ENCODE results near the gene MSI2. TPM values are rescaled to one million over a fixed set of nuclear protein-coding genes. Genes with fewer than 3 reads are reported as not detected.

The MSI2 gene
- total and polyA plus RNA-seq, 9 of the 15 experiments (the other 6 are each of a cell fraction or from before 2014, with no cell fraction given), result 4.6 to 61.8 (median 42.4) TPM

DNA sequence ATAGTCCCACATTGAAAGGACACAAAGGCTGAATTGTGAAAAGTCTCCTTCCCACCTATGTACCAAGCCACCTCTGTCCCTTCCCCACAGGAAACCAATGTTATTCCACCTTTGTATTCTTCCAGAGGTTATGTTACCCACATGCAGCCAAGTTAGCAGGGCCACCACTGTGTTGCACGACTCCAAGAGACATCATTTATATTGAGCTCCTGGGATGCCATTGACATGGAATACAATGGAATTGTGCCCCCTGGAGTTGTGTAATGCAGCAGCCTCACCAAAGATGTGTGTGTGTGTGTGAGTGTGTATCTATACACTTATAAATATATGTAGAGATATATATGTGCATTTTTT, 21.6 kb upstream of the MSI2 start:
- in situ Hi-C loops (cut with MboI) (no loop called here), intact Hi-C loops (cut with micrococcal nuclease) (no loop called here)
- no peak for ATAC-seq
- Histone ChIP-seq H3K9me3 (replicated peaks; ENCODE audit: control insufficient read depth, insufficient read depth, low read depth, low read length) (no peaks in the 10 kb centered on the region), H3K4me3 (no peak overlapping the region), H2AFZ (ENCODE audit: low read depth, low read length) (no peak overlapping the region), H4K20me1 (replicated peaks; ENCODE audit: control insufficient read depth, insufficient read depth, low read length) (no peaks in the 10 kb centered on the region), H3K36me3 (ENCODE audit: control insufficient read depth, insufficient read depth, low read length) (no peaks in the 10 kb centered on the region), H3K27me3 (ENCODE audit: control insufficient read depth in 2 of 2, insufficient read depth in 2 of 2, low read length in 2 of 2) (peaks cover 0 to 22% of the 10 kb centered on the region in 2 experiments; a peak in 3 of 5 replicates), H3K27ac (ENCODE audit: extremely low read depth, low read depth, low read length) (no peak overlapping the region), H3K4me1 (replicated peaks in 1 of 2; ENCODE audit: control insufficient read depth in 2 of 2, insufficient read depth in 2 of 2, low read length in 2 of 2) (no peaks in the 10 kb centered on the region), H3K9ac (ENCODE audit: insufficient read depth in 1 of 2, low read depth in 2 of 2, low read length in 2 of 2) (no peak overlapping the region), H3K4me2 (ENCODE audit: insufficient read depth, low read length) (no peak overlapping the region), H3K9me1 (ENCODE audit: control insufficient read depth, insufficient read depth, low read length) (no peaks in the 10 kb centered on the region), H3K79me2 (ENCODE audit: control insufficient read depth, insufficient read depth, low read length) (no peaks in the 10 kb centered on the region)
- no peak for DNase-seq (ENCODE audit: extremely low read depth in 1 of 4, low spot score in 3 of 4)
- BruUV-seq (replicated peaks), result no TSS peak
- WGBS (ENCODE audit: insufficient coverage, low coverage, missing lambda C conversion rate), result 0% methylated on average over 1 of the region's 1 CpG
- TF ChIP-seq ZNF217 (CRISPR knock-in tag; IDR thresholded peaks at IDR 0.05) (no peak), RHOXF2B (CRISPR knock-in tag; conservative IDR thresholded peaks at IDR 0.05) (no peak), ETV1 (tag; conservative IDR thresholded peaks at IDR 0.05; ENCODE audit: low read depth) (no peak)
- TF ChIP-seq, protein P1, sequence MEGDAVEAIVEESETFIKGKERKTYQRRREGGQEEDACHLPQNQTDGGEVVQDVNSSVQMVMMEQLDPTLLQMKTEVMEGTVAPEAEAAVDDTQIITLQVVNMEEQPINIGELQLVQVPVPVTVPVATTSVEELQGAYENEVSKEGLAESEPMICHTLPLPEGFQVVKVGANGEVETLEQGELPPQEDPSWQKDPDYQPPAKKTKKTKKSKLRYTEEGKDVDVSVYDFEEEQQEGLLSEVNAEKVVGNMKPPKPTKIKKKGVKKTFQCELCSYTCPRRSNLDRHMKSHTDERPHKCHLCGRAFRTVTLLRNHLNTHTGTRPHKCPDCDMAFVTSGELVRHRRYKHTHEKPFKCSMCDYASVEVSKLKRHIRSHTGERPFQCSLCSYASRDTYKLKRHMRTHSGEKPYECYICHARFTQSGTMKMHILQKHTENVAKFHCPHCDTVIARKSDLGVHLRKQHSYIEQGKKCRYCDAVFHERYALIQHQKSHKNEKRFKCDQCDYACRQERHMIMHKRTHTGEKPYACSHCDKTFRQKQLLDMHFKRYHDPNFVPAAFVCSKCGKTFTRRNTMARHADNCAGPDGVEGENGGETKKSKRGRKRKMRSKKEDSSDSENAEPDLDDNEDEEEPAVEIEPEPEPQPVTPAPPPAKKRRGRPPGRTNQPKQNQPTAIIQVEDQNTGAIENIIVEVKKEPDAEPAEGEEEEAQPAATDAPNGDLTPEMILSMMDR (IDR thresholded peaks at IDR 0.05 in 2 of 3, conservative IDR thresholded peaks at IDR 0.05 in 1 of 3; ENCODE audit: insufficient read depth in 2 of 3, low read depth in 1 of 3, low read length in 3 of 3), result peak in 1 of 3 experiments; percentile 8; a peak in 1 of 6 replicates
- TF ChIP-seq, protein P2, sequence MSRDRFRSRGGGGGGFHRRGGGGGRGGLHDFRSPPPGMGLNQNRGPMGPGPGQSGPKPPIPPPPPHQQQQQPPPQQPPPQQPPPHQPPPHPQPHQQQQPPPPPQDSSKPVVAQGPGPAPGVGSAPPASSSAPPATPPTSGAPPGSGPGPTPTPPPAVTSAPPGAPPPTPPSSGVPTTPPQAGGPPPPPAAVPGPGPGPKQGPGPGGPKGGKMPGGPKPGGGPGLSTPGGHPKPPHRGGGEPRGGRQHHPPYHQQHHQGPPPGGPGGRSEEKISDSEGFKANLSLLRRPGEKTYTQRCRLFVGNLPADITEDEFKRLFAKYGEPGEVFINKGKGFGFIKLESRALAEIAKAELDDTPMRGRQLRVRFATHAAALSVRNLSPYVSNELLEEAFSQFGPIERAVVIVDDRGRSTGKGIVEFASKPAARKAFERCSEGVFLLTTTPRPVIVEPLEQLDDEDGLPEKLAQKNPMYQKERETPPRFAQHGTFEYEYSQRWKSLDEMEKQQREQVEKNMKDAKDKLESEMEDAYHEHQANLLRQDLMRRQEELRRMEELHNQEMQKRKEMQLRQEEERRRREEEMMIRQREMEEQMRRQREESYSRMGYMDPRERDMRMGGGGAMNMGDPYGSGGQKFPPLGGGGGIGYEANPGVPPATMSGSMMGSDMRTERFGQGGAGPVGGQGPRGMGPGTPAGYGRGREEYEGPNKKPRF (IDR thresholded peaks at IDR 0.05; ENCODE audit: low read depth, low read length), result no peak
- TF ChIP-seq, protein P3, sequence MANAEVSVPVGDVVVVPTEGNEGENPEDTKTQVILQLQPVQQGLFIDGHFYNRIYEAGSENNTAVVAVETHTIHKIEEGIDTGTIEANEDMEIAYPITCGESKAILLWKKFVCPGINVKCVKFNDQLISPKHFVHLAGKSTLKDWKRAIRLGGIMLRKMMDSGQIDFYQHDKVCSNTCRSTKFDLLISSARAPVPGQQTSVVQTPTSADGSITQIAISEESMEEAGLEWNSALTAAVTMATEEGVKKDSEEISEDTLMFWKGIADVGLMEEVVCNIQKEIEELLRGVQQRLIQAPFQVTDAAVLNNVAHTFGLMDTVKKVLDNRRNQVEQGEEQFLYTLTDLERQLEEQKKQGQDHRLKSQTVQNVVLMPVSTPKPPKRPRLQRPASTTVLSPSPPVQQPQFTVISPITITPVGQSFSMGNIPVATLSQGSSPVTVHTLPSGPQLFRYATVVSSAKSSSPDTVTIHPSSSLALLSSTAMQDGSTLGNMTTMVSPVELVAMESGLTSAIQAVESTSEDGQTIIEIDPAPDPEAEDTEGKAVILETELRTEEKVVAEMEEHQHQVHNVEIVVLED (CRISPR knock-in tag; IDR thresholded peaks at IDR 0.05), result no peak
- POLR2A ChIA-PET, result interaction anchor here (1.0 kb wide), 1 partner anchor 276 kb away, joined by 3 read pairs; no protein-coding TSS in a partner anchor
- CTCF ChIA-PET (ENCODE audit: low intra/inter-chr PET ratio), result no interaction called here
- no peak for FAIRE-seq

All from K562 (cell line).